HT1080 (cell line): ENCODE measurements around the gene SYNPO. TPM values are rescaled to one million over a fixed set of nuclear protein-coding genes. Genes with fewer than 3 reads are reported as not detected.

ENCODE experiments used
- DNase-seq: peaks from one replicate; pipeline ENCODE4 v3.0.0-alpha.2; 2015; ENCODE audit warnings: low read depth
- total RNA-seq: library from RNA; depleted of rRNA; stranded (reverse); fragments of >200 nt; shearing (Covaris generic); gene quantifications from 2 replicates; pipeline ENCODE4 v1.2.3, GENCODE V29; 2014

SYNPO gene
- total RNA-seq, 1 experiment from 2014 or later = 6.8 TPM

DNA sequence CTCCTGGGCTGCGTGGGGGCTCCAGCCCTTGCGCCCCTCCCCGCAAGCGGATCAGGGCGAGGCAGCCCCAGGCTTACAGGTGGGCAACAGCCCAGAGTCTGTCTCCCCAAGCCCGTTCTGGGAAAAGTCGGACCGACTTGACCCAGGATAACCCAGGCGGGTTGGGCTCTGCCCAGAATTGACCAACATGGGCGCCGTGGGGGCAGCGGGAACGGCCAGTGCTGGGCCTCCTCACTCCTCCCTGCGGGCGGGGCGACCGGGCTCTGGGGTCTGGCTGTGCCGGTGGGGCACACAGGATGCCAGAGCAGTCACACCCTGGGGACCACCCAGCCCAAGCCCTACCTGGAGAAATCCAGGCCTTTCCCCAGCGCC is 15.3 kb upstream of the SYNPO start:
- no peak for DNase-seq

DNA sequence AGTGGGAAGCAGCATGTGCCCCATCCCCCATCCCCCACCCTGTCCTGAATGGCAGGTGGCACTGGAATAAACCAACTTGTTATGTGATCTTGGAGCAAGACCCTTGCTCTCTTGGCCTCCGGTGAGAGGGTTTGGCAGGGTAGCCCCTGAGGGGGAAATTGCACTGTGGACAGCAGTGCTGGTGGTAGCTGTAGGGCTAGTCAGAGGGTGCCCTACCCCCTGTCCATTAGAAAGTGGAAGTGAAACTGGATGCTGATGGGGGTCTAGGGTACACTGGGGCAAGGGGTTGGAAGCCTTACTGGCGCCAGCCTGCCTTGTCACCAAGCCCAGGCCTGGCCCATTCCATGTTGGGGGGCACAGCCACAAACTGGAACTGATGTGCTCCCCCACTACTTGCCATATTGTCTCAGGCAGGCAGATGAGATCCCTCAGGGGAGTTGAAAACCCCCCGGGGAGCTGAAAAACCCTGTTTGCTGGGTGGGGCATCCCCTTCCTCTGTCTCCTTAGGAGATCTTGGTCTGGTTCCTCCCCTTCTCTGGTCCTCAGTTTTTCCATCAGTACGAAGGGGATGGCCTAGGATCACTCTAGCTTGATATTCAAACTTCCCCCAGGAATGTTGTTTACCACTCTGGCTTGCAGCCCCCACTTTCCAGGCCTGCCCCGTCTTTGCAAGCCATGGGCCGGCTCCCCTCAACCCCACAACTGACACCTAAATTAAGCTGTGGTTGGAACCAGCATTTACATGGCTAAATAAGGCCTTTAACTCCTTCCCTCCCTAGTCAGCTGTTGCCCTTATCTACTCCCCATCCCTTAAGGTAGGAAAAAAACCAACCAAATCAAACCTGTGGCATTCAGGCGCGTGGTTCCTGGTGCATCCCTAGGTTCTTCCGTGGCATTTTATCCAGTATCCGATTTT is 14.4 kb upstream of the SYNPO start:
- no peak for DNase-seq

GRCh38 chr5:150626853-150627276 is 13.6 kb upstream of the SYNPO start:
- DNase-seq = no peak

DNA sequence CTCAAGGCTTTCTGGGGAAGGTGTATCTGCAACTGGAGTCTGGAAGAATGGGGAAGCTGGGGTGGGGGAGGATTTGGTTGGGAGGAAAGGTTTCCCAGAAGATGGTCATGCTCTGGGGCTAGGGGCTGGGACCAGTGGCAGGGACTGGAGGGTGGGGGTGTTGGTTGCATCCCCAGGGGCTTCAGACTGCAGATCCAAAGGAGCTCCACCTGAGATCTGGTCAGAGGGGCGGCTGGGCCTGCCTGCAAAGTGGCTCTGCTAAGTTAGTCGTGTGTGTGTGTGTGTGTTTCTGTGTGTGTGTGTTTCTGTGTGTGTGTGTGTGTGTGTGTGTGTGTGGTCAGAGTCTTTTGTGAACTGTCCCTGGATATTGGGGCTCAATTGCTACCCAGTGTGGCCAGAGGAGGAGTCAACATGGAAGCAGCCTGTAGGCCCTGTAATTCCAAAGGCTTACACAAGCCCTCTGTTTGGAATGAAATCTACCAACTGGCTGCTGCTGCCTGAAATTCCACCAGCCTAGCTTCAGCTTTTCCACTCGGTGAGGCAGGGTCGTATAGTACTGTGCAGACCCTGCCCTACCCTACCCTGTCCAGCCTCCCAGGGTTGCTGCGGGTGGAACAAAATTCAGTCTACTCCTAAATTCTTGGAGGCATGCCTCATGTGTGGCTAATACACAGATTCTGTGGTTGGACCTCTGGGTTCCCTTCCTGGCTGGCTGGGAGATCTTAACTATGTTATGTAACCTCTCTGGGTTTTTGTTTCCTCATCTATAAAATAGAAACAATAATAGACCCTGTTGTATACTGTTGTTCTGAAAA is 12.5 kb upstream of the SYNPO start:
- DNase-seq = no peak

DNA sequence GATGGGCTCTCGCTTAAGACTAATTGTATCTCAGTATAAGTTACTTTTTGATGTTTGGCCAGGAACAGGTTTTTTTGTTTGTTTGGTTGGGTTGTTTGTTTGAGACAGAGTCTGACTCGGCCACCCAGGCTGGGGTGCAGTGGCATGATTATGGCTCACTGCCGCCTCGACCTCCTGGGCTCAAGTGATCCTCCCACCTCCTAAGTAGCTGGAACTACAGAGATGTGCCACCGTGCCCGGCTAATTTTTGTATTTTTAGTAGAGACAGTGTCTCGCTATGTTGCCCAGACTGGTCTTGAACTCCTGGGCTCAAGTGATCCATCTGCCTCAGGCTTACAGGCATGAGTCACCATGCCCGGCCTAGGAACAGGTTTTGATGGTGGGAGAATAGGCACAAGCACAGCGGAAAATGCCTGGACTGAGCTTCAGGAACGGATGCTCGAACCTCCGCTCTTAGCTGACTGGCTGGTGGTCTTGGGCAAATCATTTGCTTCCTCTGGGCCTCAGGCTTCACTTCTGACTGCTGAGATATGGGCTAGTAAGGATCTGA is 11.4 kb upstream of the SYNPO start:
- no peak for DNase-seq

- no peak for DNase-seq
Observed at GRCh38 chr5:150630016-150630415, 10.4 kb upstream of the SYNPO start.

GRCh38 chr5:150630461-150631325 is 9.8 kb upstream of the SYNPO start:
- no peak for DNase-seq

DNA sequence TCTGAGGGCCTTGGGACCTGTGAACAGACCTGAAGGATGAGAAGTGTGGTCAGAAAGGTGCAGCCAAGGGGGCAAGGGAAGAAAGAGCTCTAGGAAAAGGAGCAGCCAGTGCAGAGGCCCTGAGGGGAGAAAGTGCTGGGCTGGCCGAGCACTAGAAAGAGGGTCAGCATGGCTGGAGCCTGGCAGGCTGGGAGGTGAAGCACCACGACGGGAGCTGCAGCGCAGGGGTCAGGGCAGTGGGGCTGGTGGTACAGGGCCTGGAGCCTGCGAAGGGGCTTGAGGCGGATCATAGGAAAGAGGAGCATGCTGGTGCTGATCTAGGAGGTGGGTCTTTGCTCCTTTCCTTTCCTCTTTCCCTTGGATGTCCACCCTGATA is 9.1 kb upstream of the SYNPO start:
- DNase-seq = no peak

- DNase-seq = peak; percentile 46
Observed at GRCh38 chr5:150632305-150633160, 7.9 kb upstream of the SYNPO start.

- no peak for DNase-seq
Observed at GRCh38 chr5:150633429-150633828, 7.0 kb upstream of the SYNPO start.

DNA sequence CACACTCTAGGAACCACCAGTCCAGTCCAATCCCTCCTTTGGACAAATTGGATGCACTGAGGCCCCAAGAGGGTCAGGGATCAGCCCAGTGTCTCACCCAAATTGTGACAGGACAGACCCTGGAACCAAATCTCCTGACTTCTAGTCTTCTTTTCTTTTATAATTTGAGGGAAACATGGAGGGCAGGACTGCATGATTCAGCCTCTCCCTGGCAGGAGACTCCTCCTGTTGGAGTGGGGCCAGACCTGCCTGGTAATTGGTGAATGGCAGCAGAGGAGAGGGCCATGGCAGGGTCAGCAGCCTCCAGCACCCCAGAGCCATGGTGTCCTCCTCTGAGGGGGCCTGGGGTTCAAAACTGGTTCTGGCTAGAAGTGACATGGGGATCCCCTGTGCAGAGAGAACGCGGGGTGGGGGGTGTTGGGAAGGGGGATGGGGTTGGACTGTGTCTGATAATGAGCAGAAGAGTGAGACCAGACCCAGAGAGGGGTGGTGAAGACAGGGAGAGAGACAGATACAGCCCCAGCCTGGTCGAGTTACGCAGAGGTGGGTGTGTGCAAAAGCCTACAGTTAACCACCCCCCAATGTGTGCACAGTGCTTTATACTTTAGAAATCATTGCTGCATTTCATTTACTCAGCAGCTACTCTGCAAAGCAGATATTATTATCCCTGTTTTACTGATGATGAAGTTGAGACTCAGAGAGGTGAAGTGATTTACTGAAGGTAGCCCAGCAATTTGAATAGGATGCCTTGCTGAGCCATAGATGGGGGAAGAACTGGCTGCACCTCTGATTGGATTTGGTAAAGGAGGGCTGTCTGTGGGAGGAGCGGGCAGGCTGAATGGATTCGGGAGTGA is 3.8 kb upstream of the SYNPO start:
- DNase-seq = peak; percentile 78

DNA sequence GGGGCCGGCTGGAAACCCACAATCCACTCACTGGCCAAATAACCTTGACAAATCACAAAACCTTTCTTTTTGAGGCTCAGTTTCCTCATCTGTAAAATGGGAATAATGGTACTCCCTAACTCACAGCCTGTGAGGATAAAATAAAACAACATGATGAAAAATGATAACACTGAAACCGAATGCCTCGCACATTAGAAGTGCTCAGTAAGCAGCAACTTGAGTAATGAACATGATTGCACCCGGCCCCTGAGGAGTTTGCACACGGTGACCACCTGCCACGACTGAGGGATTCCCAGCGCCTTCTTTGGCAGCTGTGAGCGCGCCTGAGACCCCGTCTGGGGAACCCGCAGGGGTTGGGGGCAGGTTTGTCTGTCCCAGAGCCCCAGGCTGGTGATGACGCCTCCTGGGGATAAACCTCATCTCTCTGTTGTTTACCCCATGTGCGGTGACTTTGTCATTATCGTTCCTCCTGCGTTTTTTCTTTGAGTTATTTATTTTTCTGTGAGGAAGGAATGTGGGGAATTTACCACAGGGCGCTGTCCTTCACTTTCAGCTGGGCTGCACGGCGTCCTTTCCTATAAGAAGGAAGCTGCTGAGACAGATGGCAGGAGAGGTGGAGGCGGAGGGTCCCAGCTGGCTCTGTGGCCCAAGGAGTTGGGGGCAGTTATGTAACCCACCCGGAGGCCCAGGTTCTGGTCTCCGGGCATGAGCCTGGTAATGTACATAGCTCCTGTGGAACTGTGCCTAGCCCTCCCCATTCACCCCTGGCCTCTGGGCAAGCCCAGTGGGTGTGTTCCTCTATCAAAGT is 3.0 kb upstream of the SYNPO start:
- peak; percentile 91 for DNase-seq

- DNase-seq = no peak
Observed at GRCh38 chr5:150638053-150638444, 2.4 kb upstream of the SYNPO start.

DNA sequence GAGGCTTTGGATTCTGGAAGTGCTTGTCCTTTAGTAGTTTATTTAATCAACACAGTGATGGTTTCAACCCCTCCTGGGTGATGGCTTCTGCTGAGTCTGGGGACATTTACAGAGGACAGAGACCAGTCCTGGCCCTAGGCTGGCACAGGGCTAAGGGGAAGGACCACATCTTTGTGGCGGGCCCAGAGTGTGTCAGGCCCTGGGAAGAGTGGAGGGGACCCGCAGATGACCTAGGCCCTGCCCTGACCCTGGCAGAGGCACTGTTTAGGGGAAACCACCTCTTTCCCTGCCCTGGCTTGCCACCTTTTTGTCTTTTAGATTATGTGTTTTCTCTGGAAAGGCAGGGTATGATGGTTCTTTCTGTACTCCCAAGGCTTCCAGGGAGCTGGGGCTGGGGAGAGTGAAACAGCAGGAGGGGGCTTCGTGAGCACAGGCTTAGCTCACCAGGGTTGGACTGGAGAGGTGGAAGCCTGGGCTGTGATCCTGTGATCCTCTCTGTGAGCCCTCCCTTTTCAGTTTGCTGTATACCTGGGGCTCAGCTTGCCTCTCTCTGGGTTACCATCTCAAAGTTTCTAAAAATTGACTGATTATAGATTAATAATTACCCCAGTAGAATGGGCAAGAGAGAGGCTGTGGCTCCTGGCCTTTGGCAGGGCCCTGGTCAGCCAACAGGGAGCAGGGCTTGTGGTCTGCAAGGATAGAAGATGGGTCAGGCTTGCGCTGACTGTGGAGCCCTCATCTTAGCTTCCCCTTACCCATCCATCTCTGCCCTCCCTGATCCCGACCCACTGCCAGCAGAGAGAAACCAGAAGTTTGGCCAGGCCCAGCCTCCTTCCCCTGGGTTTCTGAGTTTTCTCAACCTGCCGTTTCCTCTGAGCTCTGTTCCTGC is 1.7 kb upstream of the SYNPO start:
- DNase-seq = no peak

- DNase-seq = no peak
Observed at GRCh38 chr5:150639377-150639692, 1.1 kb upstream of the SYNPO start.

GRCh38 chr5:150639751-150640150 is 709 bp upstream of the SYNPO start:
- no peak for DNase-seq

DNA sequence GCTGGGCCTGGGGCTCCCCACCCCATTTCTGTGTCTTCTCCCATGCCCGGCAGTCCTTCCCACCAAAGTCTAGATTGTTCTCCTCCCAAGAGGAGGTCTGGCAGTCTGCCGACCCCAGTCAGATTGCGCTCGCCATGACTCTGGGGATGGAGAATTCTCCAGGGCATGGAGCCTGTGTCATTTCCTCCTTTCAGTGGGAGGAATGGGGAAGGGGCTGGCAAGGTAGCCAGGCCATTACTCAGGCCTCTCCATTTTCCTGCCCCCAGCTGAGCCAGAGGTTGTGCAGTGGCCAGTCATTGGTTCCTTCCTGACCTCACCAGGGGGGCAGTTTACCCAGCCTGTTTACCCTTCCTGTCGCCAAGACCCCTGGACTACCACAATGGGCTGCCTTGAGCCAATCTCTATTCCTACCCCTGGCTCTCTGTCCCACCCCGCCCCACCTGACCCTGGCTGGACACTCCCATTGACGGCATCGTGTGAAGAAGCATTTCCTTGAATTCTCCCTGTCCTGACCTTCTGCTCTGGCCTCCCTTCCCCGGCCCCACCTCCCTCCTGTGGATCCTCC is 628 bp downstream of the SYNPO start:
- DNase-seq = peak; percentile 84
